Keratinocyte (primary cell): ENCODE measurements around the gene IGFBP4. TPM values are rescaled to one million over a fixed set of nuclear protein-coding genes. Genes with fewer than 3 reads are reported as not detected.

ENCODE experiments used
- DNase-seq: peaks from one replicate; pipeline ENCODE4 v3.0.0-alpha.2; 2011; ENCODE audit warnings: low read depth, missing footprints, low spot score
- FAIRE-seq: peaks from 2 replicates; lab custom pipeline; 2011; peaks lifted over from hg19 to GRCh38; lab: Jason Lieb, UNC
- H2AFZ ChIP-seq: 2 replicates; pipeline ENCODE4 v1.6.0; 2012; ENCODE audit warnings: low read length, control low read depth, inconsistent platforms; ENCODE audit not compliant: control insufficient read depth
- H3K27ac ChIP-seq: 2 replicates; pipeline ENCODE4 v1.5.1; 2011; ENCODE audit warnings: low read length; ENCODE audit not compliant: control insufficient read depth, insufficient read depth
- H3K27me3 ChIP-seq: 3 replicates; pipeline ENCODE4 v1.6.0; 2011; ENCODE audit warnings: low read length; ENCODE audit not compliant: control insufficient read depth, insufficient read depth; ENCODE audit errors: extremely low read depth
- H3K36me3 ChIP-seq, 2 experiments: 2 replicates in 1 of 2; 3 replicates in 1 of 2; pipeline ENCODE4 v1.5.1; 2011; ENCODE audit warnings: low read length in 2 of 2, mild to moderate bottlenecking in 1 of 2; ENCODE audit not compliant: control insufficient read depth in 2 of 2, insufficient read depth in 2 of 2; ENCODE audit errors: extremely low read depth in 1 of 2
- H3K4me1 ChIP-seq: 3 replicates; pipeline ENCODE4 v1.5.1; 2011; ENCODE audit warnings: low read length; ENCODE audit not compliant: control insufficient read depth, insufficient read depth; ENCODE audit errors: extremely low read depth
- H3K4me2 ChIP-seq: 3 replicates; pipeline ENCODE4 v1.6.0; 2011; ENCODE audit warnings: low read depth, low read length; ENCODE audit not compliant: control insufficient read depth, insufficient read depth; ENCODE audit errors: extremely low read depth
- H3K4me3 ChIP-seq, 3 experiments: fragments of 200-600 bp in 1 of 3; sonication (generic) in 1 of 3; 2 replicates in 2 of 3; 3 replicates in 1 of 3; pipeline ENCODE4 v1.5.1; 2011 to 2016; ENCODE audit warnings: low read length in 3 of 3, mild to moderate bottlenecking in 3 of 3, control low read depth in 2 of 3, inconsistent platforms in 1 of 3, low read depth in 1 of 3, mixed read lengths in 1 of 3, mixed run types in 1 of 3, moderate library complexity in 1 of 3; ENCODE audit not compliant: control insufficient read depth in 2 of 3, insufficient read depth in 2 of 3; ENCODE audit errors: extremely low read depth in 1 of 3
- H3K79me2 ChIP-seq: 2 replicates; pipeline ENCODE4 v1.6.0; 2012; ENCODE audit warnings: low read length; ENCODE audit not compliant: control insufficient read depth, insufficient read depth
- H3K9ac ChIP-seq: 3 replicates; pipeline ENCODE4 v1.6.0; 2011; ENCODE audit warnings: low read length; ENCODE audit not compliant: control insufficient read depth, insufficient read depth; ENCODE audit errors: extremely low read depth
- H3K9me1 ChIP-seq: 3 replicates; pipeline ENCODE4 v1.6.0; 2011; ENCODE audit warnings: low read length; ENCODE audit not compliant: control insufficient read depth, insufficient read depth; ENCODE audit errors: extremely low read depth
- H3K9me3 ChIP-seq: 2 replicates; pipeline ENCODE4 v1.5.1; 2012; ENCODE audit warnings: low read depth, low read length; ENCODE audit not compliant: control insufficient read depth
- H4K20me1 ChIP-seq: 3 replicates; pipeline ENCODE4 v1.6.0; 2011; ENCODE audit warnings: low read length; ENCODE audit not compliant: control insufficient read depth, insufficient read depth; ENCODE audit errors: extremely low read depth
- CTCF ChIP-seq, 3 experiments: IDR thresholded peaks in 1 of 3; conservative IDR thresholded peaks in 1 of 3; optimal IDR thresholded peaks in 1 of 3; 2 replicates in 2 of 3; 3 replicates in 1 of 3; pipeline versions ENCODE3 to v1.5.1; 2011; ENCODE audit warnings: low read length in 3 of 3, mild to moderate bottlenecking in 3 of 3, moderate library complexity in 2 of 3, control low read depth in 1 of 3, inconsistent platforms in 1 of 3; ENCODE audit not compliant: insufficient read depth in 2 of 3; ENCODE audit errors: extremely low read depth in 1 of 3
- EZH2 ChIP-seq: IDR thresholded peaks from one replicate; pipeline ENCODE4 v1.6.1; 2012; ENCODE audit warnings: inconsistent platforms, mild to moderate bottlenecking, low read length, moderate library complexity
- dilution Hi-C: fragments of 300-500 bp; cut with MboI; formaldehyde crosslinking; loops from one replicate; pipeline ENCODE4 v1.7.0; 2020; ENCODE audit warnings: low sequenced_read_pairs; ENCODE audit not compliant: extremely low pct_ligation_motif_present
- polyA plus RNA-seq, 5 experiments: library from polyadenylated mRNA; depleted of rRNA in 3 of 5; stranded (reverse) in 3 of 5; stranded (forward) in 1 of 5; unstranded in 1 of 5; fragments of >200 nt; gene quantifications; 1 replicate in 1 of 5; 2 replicates in 3 of 5; 3 replicates in 1 of 5; pipeline versions ENCODE4 v1.2.1 to v1.2.3, GENCODE V29; 2011 to 2012; ENCODE audit warnings: missing spikeins in 2 of 5, low read depth in 1 of 5, low replicate concordance in 1 of 5

IGFBP4 gene
- polyA plus RNA-seq, 1 donor (not counting 4 experiments of a cell fraction or from before 2014, with no cell fraction given), result 6.0 TPM

- H3K4me1 ChIP-seq, result peaks cover 76% of the 10 kb centered on the region
- peak; percentile 48 for FAIRE-seq
Measured at GRCh38 chr17:40484973-40485530, 41.8 kb downstream of the IGFBP4 start.

GRCh38 chr17:40485851-40486521, 42.7 kb downstream of the IGFBP4 start:
- Histone ChIP-seq H3K27me3 (no peaks in the 10 kb centered on the region), H3K79me2 (no peaks in the 10 kb centered on the region), H2AFZ (no peak overlapping the region), H3K9me3 (no peaks in the 10 kb centered on the region), H3K9ac (peak overlapping the region; percentile 74), H3K36me3 (peaks cover 26 to 86% of the 10 kb centered on the region in 2 experiments), H3K9me1 (peaks cover 3% of the 10 kb centered on the region), H3K4me3 (no peak overlapping the region), H3K4me2 (peak overlapping the region; percentile 31), H3K27ac (peak overlapping the region; percentile 96), H4K20me1 (peaks cover 71% of the 10 kb centered on the region), H3K4me1 (peaks cover 81% of the 10 kb centered on the region)
- dilution Hi-C loops, result no loop called here
- TF ChIP-seq EZH2 (no peak), CTCF (optimal IDR thresholded peaks at IDR 0.05 in 1 of 3, IDR thresholded peaks at IDR 0.05 in 1 of 3, conservative IDR thresholded peaks at IDR 0.05 in 1 of 3; ENCODE audit: extremely low read depth in 1 of 3, insufficient read depth in 2 of 3, low read length in 3 of 3) (no peak)
- FAIRE-seq, result peak; percentile 83
- peak; percentile 61 for DNase-seq

More at GRCh38 chr17:40484973-40485530, 41.8 kb downstream of the IGFBP4 start:
- H3K9ac ChIP-seq, result peak overlapping the region; percentile 74
- no peaks in the 10 kb centered on the region for H3K79me2 ChIP-seq
- peaks cover 33 to 89% of the 10 kb centered on the region in 2 experiments for H3K36me3 ChIP-seq
- H3K4me3 ChIP-seq, result no peak overlapping the region
- peaks cover 73% of the 10 kb centered on the region for H4K20me1 ChIP-seq
- H3K4me2 ChIP-seq, result no peak overlapping the region
- H2AFZ ChIP-seq, result no peak overlapping the region
- dilution Hi-C loops, result no loop called here
- H3K27ac ChIP-seq, result peak overlapping the region; percentile 96
- H3K27me3 ChIP-seq, result no peaks in the 10 kb centered on the region
- H3K9me3 ChIP-seq, result no peaks in the 10 kb centered on the region
- peaks cover 3% of the 10 kb centered on the region for H3K9me1 ChIP-seq
- peak; percentile 44 for DNase-seq
- no peak for TF ChIP-seq EZH2
- no peak for TF ChIP-seq CTCF (optimal IDR thresholded peaks at IDR 0.05 in 1 of 3, IDR thresholded peaks at IDR 0.05 in 1 of 3, conservative IDR thresholded peaks at IDR 0.05 in 1 of 3; ENCODE audit: extremely low read depth in 1 of 3, insufficient read depth in 2 of 3, low read length in 3 of 3)
